ENCODE data around the gene ALDH3B1. TPM values are rescaled to one million over a fixed set of nuclear protein-coding genes. Genes with fewer than 3 reads are reported as not detected.

ALDH3B1 gene
- total and polyA plus RNA-seq, 2 donors (not counting 3 experiments of a cell fraction or from before 2014, with no cell fraction given) = 0.13 to 1.0 TPM

DNA sequence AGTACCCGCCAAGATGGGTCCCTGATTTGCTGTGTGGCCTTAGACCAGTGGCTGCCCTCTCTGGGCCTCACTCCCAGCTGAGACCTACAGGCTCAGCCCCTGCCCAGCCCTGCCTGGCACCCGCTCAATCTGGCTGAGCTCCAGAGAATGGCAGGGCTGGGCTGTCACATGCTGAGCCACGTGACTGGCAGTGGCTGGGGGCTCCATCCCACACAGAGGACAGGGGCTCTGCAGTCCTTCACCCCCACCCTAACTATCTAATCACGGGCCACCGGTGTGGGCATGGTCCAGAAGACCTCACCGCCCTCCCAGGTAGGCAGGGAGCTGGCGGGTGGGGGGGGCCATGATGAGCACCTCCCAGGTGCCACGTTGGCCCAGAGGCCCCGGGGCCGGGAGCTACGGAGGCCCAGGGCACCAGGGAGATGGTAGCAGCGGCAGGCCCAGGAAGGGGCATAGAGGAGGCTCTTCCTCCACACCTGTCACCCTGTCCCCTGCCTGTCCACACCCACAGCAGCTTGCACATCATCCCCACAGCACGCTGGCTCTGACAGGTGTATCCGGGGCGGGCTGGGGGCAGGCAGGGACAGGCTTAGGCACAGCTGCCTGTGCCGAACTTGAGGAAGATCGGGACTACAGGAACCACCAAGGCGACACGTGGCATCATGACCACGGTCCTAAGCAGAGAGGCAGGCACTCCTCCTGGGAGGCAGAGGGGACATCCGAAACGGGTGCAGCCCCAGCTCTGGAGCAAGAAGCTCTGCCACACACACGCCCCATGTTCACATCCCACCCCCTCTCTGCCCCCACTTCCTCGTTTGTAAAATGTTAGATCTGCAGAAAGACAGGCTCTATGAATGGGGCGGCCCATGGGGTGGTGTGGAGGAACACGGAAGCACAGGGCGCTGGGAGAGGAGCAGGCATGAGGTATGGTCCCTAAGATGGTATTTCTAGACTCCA lies 1.5 kb upstream of the ALDH3B1 start:
- BruUV-seq (replicated peaks) = no TSS peak
- Histone ChIP-seq H3K4me2 (ENCODE audit: insufficient read depth, low read length) (no peak overlapping the region), H2AFZ (ENCODE audit: low read depth, low read length) (no peak overlapping the region), H3K27ac (ENCODE audit: insufficient read depth, low read depth, low read length) (no peak overlapping the region), H4K20me1 (replicated peaks; ENCODE audit: control insufficient read depth, extremely low read depth, insufficient read depth, low read length) (no peaks in the 10 kb centered on the region), H3K4me3 (replicated peaks in 1 of 3; ENCODE audit: insufficient read depth in 1 of 3, low read depth in 1 of 3, low read length in 3 of 3) (no peak overlapping the region), H3K9me3 (replicated peaks; ENCODE audit: control insufficient read depth, insufficient read depth, low read length) (no peaks in the 10 kb centered on the region), H3K9me1 (replicated peaks; ENCODE audit: control insufficient read depth, extremely low read depth, insufficient read depth, low read length) (no peaks in the 10 kb centered on the region), H3K36me3 (ENCODE audit: control insufficient read depth in 2 of 2, extremely low read depth in 1 of 2, insufficient read depth in 2 of 2, low read length in 2 of 2) (no peaks in the 10 kb centered on the region), H3K9ac (replicated peaks; ENCODE audit: extremely low read depth, insufficient read depth, low read length) (no peak overlapping the region), H3K4me1 (ENCODE audit: control insufficient read depth, extremely low read depth, insufficient read depth, low read length) (peaks cover 7% of the 10 kb centered on the region), H3K27me3 (ENCODE audit: control insufficient read depth in 2 of 2, insufficient read depth in 2 of 2, low read length in 2 of 2) (no peaks in the 10 kb centered on the region), H3K79me2 (ENCODE audit: control insufficient read depth, insufficient read depth, low read length) (no peaks in the 10 kb centered on the region)
- ChIA-PET CTCF (interaction anchor here (2.6 kb wide), 1 partner anchor 197 kb away, joined by 12 read pairs; no protein-coding TSS in a partner anchor), POLR2A (no interaction called here)
- no peak for FAIRE-seq
- intact Hi-C loops (cut with micrococcal nuclease) (no loop called here), dilution Hi-C loops (cut with MboI; ENCODE audit: extremely low pct_ligation_motif_present, low sequenced_read_pairs) (no loop called here)
- TF ChIP-seq FOS (IDR thresholded peaks at IDR 0.05; ENCODE audit: borderline replicate concordance, insufficient read depth, low read length) = no peak
- TF ChIP-seq MYC (IDR thresholded peaks at IDR 0.05; ENCODE audit: low read depth, low read length) = no peak
- DNase-seq (ENCODE audit: low read depth, low spot score) = no peak

DNA sequence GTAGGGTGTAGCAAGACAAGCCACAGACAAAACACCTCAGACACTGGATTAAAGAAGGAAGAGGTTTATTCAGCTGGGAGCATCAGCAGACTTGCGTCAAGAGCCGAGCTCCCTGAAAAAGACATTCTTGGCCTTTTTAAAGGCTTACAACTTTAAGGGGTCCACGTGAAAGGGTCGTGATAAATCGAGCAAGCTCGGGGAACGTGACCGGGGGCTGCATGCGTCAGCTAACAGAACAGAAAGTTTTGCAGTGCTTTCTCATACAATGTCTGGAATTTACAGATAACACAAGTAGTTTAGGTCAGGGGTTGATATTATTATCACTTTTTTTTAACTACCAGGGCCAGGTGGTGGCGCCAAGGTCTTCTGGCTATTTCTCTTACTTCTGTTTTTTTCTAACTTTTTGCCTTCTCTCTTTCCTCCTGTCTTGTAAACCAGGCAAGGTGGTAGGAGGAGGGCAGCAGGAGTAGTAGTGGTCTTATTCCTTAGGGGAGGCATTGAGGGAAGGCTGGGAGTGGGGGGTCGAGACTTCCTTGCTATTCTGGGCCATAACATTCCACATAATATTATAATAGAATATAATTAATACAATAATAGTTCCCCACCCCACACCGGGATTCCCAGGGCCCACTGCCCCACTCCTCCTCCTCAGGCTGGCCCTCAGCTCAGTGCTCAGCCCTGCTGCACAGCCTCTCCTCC lies 587 bp upstream of the ALDH3B1 start:
- dilution Hi-C loops (cut with MboI; ENCODE audit: extremely low pct_ligation_motif_present, low sequenced_read_pairs) = no loop called here
- CTCF ChIA-PET = interaction anchor here (2.6 kb wide), 1 partner anchor 197 kb away, joined by 12 read pairs; no protein-coding TSS in a partner anchor
- TF ChIP-seq, protein P1, sequence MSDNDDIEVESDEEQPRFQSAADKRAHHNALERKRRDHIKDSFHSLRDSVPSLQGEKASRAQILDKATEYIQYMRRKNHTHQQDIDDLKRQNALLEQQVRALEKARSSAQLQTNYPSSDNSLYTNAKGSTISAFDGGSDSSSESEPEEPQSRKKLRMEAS (IDR thresholded peaks at IDR 0.05; ENCODE audit: insufficient read depth, insufficient read length) = no peak
- TF ChIP-seq, protein P2, sequence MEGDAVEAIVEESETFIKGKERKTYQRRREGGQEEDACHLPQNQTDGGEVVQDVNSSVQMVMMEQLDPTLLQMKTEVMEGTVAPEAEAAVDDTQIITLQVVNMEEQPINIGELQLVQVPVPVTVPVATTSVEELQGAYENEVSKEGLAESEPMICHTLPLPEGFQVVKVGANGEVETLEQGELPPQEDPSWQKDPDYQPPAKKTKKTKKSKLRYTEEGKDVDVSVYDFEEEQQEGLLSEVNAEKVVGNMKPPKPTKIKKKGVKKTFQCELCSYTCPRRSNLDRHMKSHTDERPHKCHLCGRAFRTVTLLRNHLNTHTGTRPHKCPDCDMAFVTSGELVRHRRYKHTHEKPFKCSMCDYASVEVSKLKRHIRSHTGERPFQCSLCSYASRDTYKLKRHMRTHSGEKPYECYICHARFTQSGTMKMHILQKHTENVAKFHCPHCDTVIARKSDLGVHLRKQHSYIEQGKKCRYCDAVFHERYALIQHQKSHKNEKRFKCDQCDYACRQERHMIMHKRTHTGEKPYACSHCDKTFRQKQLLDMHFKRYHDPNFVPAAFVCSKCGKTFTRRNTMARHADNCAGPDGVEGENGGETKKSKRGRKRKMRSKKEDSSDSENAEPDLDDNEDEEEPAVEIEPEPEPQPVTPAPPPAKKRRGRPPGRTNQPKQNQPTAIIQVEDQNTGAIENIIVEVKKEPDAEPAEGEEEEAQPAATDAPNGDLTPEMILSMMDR (IDR thresholded peaks at IDR 0.05; ENCODE audit: extremely low read depth in 1 of 2, insufficient read depth in 1 of 2, low read depth in 1 of 2, low read length in 2 of 2) = peak in 1 of 2 donors; percentile 1
- Histone ChIP-seq H3K27me3 (ENCODE audit: control insufficient read depth in 2 of 2, insufficient read depth in 2 of 2, low read length in 2 of 2) (no peaks in the 10 kb centered on the region), H4K20me1 (replicated peaks; ENCODE audit: control insufficient read depth, extremely low read depth, insufficient read depth, low read length) (no peaks in the 10 kb centered on the region), H3K79me2 (ENCODE audit: control insufficient read depth, insufficient read depth, low read length) (no peaks in the 10 kb centered on the region), H2AFZ (ENCODE audit: low read depth, low read length) (peak overlapping the region; percentile 86), H3K27ac (ENCODE audit: insufficient read depth, low read depth, low read length) (no peak overlapping the region), H3K9me3 (replicated peaks; ENCODE audit: control insufficient read depth, insufficient read depth, low read length) (no peaks in the 10 kb centered on the region), H3K9ac (replicated peaks; ENCODE audit: extremely low read depth, insufficient read depth, low read length) (peak overlapping the region; percentile 30), H3K4me1 (ENCODE audit: control insufficient read depth, extremely low read depth, insufficient read depth, low read length) (peaks cover 8% of the 10 kb centered on the region), H3K4me3 (replicated peaks in 1 of 3; ENCODE audit: insufficient read depth in 1 of 3, low read depth in 1 of 3, low read length in 3 of 3) (no peak overlapping the region), H3K4me2 (ENCODE audit: insufficient read depth, low read length) (no peak overlapping the region), H3K36me3 (ENCODE audit: control insufficient read depth in 2 of 2, extremely low read depth in 1 of 2, insufficient read depth in 2 of 2, low read length in 2 of 2) (no peaks in the 10 kb centered on the region), H3K9me1 (replicated peaks; ENCODE audit: control insufficient read depth, extremely low read depth, insufficient read depth, low read length) (no peaks in the 10 kb centered on the region)
- no TSS peak for BruUV-seq (replicated peaks)
- peak; percentile 33 for FAIRE-seq
- DNase-seq (ENCODE audit: low read depth, low spot score) = peak; percentile 61
- intact Hi-C loops (cut with micrococcal nuclease) = no loop called here
- POLR2A ChIA-PET = no interaction called here

Data from endothelial cell of umbilical vein (primary cell).